Neuron (in vitro differentiated cells): ENCODE measurements around the gene MDFIC2.
"Not testable (repeated sequence)": the region's sequence is repeated elsewhere in the genome, so short reads cannot be mapped to it uniquely, and the experiment has no call there.

ENCODE experiments used
- H2AFZ ChIP-seq: one replicate; pipeline ENCODE4 v1.6.1; 2013; ENCODE audit warnings: low read depth, mild to moderate bottlenecking, inconsistent platforms, low read length, moderate library complexity
- H3K27me3 ChIP-seq: one replicate; pipeline ENCODE4 v1.6.1; 2013; ENCODE audit warnings: low read length; ENCODE audit not compliant: insufficient read depth
- H3K36me3 ChIP-seq: one replicate; pipeline ENCODE4 v1.6.1; 2013; ENCODE audit warnings: low read length; ENCODE audit not compliant: insufficient read depth
- H3K4me1 ChIP-seq: one replicate; pipeline ENCODE4 v1.6.1; 2013; ENCODE audit warnings: low read length; ENCODE audit not compliant: insufficient read depth
- H3K4me3 ChIP-seq: 2 replicates; pipeline ENCODE4 v1.5.1; 2013; ENCODE audit warnings: mild to moderate bottlenecking, low read length, moderate library complexity
- H3K9me3 ChIP-seq: one replicate; pipeline ENCODE4 v1.6.1; 2013; ENCODE audit warnings: low read length

The MDFIC2 gene

DNA sequence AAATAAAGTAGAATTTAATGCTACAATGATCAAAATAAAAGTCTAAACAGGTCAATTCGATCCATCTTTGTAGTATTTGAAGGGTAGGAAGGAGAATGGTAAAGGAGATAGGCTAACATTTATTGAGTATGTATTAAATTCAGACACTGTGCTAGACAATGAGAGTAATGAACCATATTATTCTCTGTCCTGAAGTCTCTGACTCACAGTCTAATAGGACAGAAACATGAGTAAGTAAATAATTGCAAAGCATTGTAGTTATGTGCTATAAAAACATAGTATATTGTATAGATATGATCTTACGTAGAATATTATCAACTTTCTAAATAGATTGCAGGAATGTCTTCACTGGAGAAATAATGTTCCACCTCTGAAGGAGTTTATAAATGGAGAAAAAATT, 64.5 kb downstream of the MDFIC2 start:
- Histone ChIP-seq H3K27me3 (no peaks in the 10 kb centered on the region), H3K4me3 (no peak overlapping the region), H3K4me1 (no peaks in the 10 kb centered on the region), H3K36me3 (no peaks in the 10 kb centered on the region), H2AFZ (no peak overlapping the region), H3K9me3 (no peaks in the 10 kb centered on the region)

DNA sequence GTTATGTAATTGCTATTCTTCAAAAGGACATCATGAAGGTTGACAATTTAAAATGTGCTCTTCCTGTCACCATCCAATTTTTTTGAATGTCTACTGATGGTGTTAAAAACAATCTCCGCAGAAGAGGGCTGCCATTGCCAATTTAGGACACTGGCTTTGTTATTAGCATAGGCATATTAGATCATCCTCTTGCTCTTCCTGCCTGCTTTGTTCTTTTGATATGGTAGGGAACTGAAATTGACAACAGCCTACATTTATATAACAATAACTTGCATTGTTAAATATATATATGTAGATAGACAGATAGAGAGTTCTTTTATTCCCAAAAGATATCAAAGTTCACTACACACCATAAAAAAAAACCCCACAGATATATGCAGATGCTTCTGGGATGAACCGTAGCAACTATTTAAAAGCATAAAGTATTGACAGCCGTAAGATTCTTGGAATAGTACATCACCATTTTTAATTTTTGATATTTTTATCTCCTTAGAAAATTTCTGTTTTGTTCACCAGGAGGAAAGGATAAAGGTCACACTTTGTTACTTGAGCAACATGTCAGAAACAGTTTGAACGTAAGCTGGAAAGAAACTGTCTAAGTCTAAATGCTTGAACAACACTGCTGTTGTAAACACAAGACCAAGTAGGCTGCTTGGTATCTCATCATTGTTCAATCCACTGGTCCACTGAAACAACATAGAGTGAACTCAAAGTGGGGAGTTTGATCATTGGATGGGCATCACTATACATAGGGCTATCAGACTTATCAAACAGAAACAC, 66.5 kb downstream of the MDFIC2 start:
- Histone ChIP-seq H3K36me3 (no peaks in the 10 kb centered on the region), H3K4me1 (no peaks in the 10 kb centered on the region), H2AFZ (no peak overlapping the region), H3K4me3 (no peak overlapping the region), H3K9me3 (no peaks in the 10 kb centered on the region), H3K27me3 (no peaks in the 10 kb centered on the region)

DNA sequence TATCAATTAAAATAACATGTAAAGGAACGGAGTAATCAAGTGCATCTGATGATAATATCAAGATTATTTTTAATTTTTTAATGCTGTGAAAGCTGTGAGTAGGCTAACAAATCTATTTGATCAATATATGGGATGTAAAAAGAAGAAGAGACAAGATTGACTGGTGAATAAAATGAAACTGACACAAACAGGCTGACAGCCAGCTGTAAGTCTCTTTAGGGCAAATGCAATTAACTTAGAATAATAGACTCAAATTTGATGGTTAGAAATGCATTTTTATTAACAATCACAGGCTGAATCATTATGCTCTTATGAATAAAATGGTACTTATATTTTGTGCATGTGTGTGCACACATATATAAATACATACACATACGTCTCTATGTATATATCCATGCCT, 68.0 kb downstream of the MDFIC2 start:
- Histone ChIP-seq H3K9me3 (no peaks in the 10 kb centered on the region), H3K36me3 (no peaks in the 10 kb centered on the region), H2AFZ (no peak overlapping the region), H3K4me3 (no peak overlapping the region), H3K27me3 (no peaks in the 10 kb centered on the region), H3K4me1 (no peaks in the 10 kb centered on the region)

DNA sequence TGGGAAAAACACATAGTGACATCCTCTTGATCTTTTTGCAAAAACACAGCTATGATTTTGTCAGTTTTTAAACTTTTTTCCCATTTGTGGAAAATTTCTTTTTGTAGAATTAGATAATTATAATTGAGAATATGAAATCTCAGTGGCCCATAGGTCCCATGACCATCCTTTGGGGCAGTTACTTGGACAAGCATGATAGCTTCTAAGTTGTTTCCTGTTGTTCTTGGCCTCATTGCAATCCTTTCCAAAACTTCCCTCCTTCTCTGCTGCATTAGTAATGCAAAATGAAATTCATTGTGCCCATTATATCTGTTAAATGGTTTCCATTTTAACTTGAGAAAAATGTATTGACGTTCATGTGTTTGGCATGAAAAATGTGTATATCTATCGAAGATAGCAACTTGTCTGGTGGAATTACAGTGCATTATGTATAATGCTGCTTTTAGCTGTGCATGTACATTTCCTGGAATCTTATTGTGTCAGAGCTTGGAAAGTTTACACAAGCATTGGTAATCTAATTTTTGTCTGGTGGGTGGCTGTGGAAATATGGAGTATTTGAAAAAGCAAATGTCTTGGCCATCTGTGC, 70.0 kb downstream of the MDFIC2 start:
- Histone ChIP-seq H3K4me1 (no peaks in the 10 kb centered on the region), H3K4me3 (no peak overlapping the region), H2AFZ (no peak overlapping the region), H3K27me3 (no peaks in the 10 kb centered on the region), H3K36me3 (no peaks in the 10 kb centered on the region), H3K9me3 (no peaks in the 10 kb centered on the region)

DNA sequence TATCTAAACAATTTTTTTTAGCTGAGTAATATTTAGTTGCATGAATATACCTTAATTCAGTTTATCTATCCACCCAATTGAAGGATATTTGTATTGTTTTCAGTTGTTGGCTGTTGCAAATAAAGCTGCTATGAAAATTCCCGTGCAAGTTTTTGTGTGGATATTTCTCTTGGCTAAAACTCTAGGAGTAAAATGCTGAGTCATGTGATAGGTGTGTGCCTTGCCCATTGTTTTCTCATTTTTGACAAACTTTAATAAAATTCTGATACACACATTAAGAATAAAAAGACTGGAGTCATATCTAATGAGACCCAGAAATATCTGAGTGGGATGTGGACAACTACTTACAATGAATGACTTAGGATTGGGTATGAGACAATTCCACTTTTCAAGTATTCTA, 78.6 kb downstream of the MDFIC2 start:
- H3K4me1 ChIP-seq = no peaks in the 10 kb centered on the region
- no peak overlapping the region for H2AFZ ChIP-seq
- H3K27me3 ChIP-seq = no peaks in the 10 kb centered on the region
- no peaks in the 10 kb centered on the region for H3K36me3 ChIP-seq
- H3K9me3 ChIP-seq = no peaks in the 10 kb centered on the region
- H3K4me3 ChIP-seq = no peak overlapping the region

DNA sequence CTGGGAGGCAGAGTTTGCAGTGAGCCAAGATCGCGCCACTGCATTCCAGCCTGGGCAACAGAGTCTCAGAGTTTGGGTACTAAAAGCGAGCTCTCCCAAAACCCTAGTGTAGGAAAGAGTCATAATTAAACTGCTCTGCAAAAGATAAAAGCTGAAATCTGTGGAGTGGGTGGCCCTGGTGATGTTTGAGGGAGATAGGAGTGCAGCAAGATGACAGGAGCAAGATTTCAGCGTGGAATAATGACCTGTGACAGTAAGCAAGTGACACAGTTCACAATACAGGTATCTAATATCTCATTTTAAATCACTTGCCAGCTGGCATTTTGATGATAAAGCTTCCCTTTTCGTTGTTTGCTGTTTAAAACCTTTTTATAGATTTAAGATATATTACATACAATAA, 79.3 kb downstream of the MDFIC2 start:
- no peaks in the 10 kb centered on the region for H3K27me3 ChIP-seq
- no peaks in the 10 kb centered on the region for H3K36me3 ChIP-seq
- no peak overlapping the region for H3K4me3 ChIP-seq
- H3K4me1 ChIP-seq = no peaks in the 10 kb centered on the region
- H3K9me3 ChIP-seq = no peaks in the 10 kb centered on the region
- no peak overlapping the region for H2AFZ ChIP-seq

DNA sequence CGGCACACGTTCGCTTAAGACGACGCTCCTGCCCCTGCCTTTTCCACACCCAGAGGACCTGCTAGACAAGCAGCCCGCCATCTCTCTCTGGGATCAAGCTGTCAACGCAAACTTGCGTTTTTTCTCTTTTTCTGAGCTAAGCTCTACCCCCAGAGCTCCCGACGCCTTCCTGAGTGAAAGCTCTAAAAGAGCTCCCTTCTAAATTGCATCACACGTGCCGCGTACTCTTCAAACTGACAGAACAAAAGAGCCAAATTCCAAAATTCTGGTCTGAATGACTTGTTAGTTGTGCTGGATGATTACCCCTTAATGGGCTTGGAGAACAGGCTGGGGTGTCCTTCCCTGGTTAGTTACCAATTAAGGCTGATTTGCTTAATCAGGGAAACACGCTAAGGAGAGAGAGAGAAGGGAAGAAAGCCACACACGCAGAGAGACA, 81.2 kb downstream of the MDFIC2 start:
- no peak overlapping the region for H3K4me3 ChIP-seq
- no peaks in the 10 kb centered on the region for H3K36me3 ChIP-seq
- H3K9me3 ChIP-seq = no peaks in the 10 kb centered on the region
- H3K4me1 ChIP-seq = no peaks in the 10 kb centered on the region
- H3K27me3 ChIP-seq = no peaks in the 10 kb centered on the region
- no peak overlapping the region for H2AFZ ChIP-seq

DNA sequence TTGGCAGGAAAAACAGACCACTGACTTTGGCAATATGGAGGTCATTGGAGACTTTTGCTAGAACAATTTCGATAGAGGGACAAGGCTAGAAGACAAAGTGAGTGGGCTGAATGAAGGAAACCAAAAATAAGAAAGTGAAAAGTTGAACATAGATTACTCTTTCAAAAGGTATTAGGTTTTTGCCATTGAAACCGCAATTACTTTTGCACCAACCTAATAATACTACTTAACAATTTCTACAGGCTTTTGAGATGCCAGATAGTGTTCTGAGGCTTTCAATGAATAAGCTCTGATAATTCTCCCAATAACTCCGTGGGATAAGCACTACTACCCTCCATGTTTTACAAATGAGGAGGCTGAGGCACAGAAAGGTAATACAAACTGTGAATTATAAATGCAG, 85.0 kb downstream of the MDFIC2 start:
- no peak overlapping the region for H3K4me3 ChIP-seq
- no peak overlapping the region for H2AFZ ChIP-seq
- no peaks in the 10 kb centered on the region for H3K4me1 ChIP-seq
- H3K9me3 ChIP-seq = no peaks in the 10 kb centered on the region
- H3K36me3 ChIP-seq = no peaks in the 10 kb centered on the region
- H3K27me3 ChIP-seq = no peaks in the 10 kb centered on the region

DNA sequence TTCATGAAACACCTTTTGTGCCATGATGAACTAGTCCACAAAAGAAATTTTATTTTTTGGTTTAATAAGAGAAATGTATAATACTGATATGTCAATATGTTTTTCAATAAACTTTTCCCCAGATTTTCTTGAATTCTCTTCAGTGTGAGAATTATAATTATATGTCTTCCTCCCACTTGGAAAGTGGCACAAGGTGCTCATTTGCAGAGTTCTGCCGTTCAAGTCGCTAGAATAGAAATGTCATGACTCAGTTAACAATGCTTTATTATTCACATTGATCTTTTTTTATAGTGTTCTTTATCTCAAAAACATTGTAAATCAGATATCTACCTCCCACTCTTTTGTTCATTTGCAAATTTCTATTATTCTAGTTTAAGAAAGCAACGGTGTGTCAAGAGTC, 87.3 kb downstream of the MDFIC2 start:
- H3K4me1 ChIP-seq = no peaks in the 10 kb centered on the region
- H3K9me3 ChIP-seq = no peaks in the 10 kb centered on the region
- no peak overlapping the region for H2AFZ ChIP-seq
- no peaks in the 10 kb centered on the region for H3K27me3 ChIP-seq
- no peak overlapping the region for H3K4me3 ChIP-seq
- no peaks in the 10 kb centered on the region for H3K36me3 ChIP-seq

DNA sequence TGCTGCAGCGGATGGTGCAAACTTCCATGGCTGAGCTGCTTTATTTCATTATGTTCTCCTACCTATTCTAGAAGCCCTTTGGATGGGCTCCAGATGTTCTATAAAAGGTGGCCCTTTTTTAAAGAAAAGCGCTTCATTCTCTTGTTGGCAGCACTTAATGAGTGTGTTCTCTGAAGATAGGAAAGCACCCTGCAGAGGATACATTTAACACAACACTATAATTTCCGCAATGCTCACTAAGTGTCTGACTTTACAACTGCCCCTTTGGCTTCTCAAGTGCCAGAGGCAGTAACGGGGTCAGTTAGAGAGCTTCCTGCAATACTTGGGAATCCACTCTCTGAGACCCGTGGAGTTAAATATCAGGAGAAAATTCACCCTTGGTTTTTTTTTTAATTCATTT, 88.1 kb downstream of the MDFIC2 start:
- H3K4me1 ChIP-seq = no peaks in the 10 kb centered on the region
- H3K27me3 ChIP-seq = no peaks in the 10 kb centered on the region
- no peak overlapping the region for H3K4me3 ChIP-seq
- H2AFZ ChIP-seq = no peak overlapping the region
- no peaks in the 10 kb centered on the region for H3K9me3 ChIP-seq
- no peaks in the 10 kb centered on the region for H3K36me3 ChIP-seq

DNA sequence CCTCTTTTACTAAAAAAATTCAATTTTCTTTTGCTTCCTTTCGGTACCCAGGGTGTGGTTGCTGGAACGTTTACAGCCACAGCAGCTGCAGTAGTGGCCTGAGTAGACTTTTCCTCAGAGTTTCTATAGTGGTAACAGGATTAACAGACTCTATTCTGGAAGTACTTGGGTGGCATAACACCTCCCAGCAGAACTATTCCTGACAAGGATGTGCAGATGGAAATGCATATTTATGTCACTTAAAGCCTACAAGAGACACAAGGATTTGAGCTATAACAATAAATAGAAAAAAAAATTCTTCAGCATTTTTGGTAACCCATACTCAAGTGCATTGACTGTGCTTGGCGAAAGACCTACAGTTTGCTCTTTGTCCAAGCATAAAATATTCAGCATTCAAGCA, 94.0 kb downstream of the MDFIC2 start:
- no peak overlapping the region for H3K4me3 ChIP-seq
- no peaks in the 10 kb centered on the region for H3K36me3 ChIP-seq
- no peaks in the 10 kb centered on the region for H3K4me1 ChIP-seq
- H3K27me3 ChIP-seq = no peaks in the 10 kb centered on the region
- H2AFZ ChIP-seq = no peak overlapping the region
- H3K9me3 ChIP-seq = no peaks in the 10 kb centered on the region

DNA sequence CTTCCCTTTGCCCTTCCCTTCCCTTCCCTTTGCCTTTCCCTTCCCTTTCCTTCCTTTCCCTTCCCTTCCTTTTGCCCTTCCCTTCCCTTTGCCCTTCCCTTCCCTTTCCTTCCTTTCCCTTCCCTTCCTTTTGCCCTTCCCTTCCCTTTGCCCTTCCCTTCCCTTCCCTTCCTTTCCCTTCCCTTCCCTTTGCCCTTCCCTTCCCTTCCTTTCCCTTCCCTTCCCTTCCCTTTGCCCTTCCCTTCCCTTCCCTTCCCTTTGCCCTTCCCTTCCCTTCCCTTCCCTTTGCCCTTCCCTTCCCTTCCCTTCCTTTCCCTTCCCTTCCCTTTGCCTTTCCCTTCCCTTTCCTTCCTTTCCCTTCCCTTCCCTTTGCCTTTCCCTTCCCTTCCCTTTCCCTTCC, 101.2 kb downstream of the MDFIC2 start:
- not testable (repeated sequence) for H3K36me3 ChIP-seq, H3K4me1 ChIP-seq, H2AFZ ChIP-seq, H3K9me3 ChIP-seq, H3K27me3 ChIP-seq, H3K4me3 ChIP-seq

DNA sequence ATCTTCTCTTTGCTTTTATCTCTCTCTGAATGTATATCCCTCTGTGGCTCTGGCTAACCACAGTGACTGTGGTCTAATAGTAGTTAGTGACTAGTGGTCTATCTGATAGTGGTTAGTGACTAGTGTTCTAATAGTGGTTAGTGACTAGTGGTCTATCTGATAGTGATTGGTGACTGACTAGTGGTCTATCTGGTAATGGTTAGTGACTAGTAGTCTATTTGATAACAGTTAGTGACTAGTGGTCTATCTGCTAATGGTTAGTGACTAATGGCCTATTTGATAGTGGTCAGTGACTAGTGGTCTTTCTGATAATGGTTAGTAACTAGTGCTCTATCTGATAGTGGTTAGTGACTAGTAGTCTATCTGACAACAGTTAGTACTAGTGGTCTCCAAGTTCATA, 110.5 kb downstream of the MDFIC2 start:
- Histone ChIP-seq H2AFZ (no peak overlapping the region), H3K9me3 (no peaks in the 10 kb centered on the region), H3K27me3 (no peaks in the 10 kb centered on the region), H3K4me1 (no peaks in the 10 kb centered on the region), H3K36me3 (no peaks in the 10 kb centered on the region), H3K4me3 (no peak overlapping the region)
